ENCODE results near the gene RAB7A.

GRCh38 chr3:128697341-128697740 is 28.6 kb upstream of the RAB7A start:
- TF ChIP-seq POLR2A (IDR thresholded peaks at IDR 0.05; ENCODE audit: low read depth, low read length), result no peak
- no peak for TF ChIP-seq POLR2AphosphoS5 (IDR thresholded peaks at IDR 0.05; ENCODE audit: low read depth, low read length)
- no peak for TF ChIP-seq TAF1 (IDR thresholded peaks at IDR 0.05; ENCODE audit: borderline replicate concordance, low read depth, low read length)

Data from GM12892 (cell line).